Measurements from ENCODE around the gene GCNT1.

DNA sequence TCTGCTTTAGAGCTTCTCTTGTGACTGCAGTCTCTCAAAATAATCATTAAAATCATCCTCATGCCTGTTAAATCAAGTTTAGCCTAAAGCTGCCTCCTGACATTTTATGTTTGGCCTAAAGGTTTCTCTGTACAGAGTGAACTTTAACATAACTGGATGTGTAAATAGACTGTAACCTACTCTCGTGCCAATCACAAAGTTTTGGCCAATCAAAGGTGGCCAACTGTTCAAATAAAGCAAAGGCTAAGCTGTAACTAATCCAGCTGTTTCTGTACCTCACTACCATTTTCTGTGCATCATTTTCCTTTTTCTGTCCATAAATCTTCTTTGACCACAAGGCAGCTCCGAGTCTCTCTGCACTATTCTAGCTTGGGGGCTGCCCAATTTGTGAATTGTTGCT, 86.2 kb downstream of the GCNT1 start:
- no peak for TF ChIP-seq EZH2 (IDR thresholded peaks at IDR 0.05; ENCODE audit: borderline replicate concordance, low read length)
- TF ChIP-seq CTCF (conservative IDR thresholded peaks at IDR 0.05 in 1 of 2, IDR thresholded peaks at IDR 0.05 in 1 of 2; ENCODE audit: extremely low read depth in 1 of 2, insufficient read depth in 1 of 2, low read depth in 1 of 2, low read length in 2 of 2), result no peak
